Skeletal muscle satellite cell (primary cell): Measurements from ENCODE around the gene ATRNL1.
A peak's percentile ranks its signal among the peaks of the same experiment; 100 is the strongest.
"Not testable (repeated sequence)": the region's sequence is repeated elsewhere in the genome, so short reads cannot be mapped to it uniquely, and the experiment has no call there.

Experiments
- H3K27me3 ChIP-seq: 2 replicates; pipeline ENCODE4 v1.7.0; 2013; ENCODE audit warnings: low read length; ENCODE audit not compliant: control insufficient read depth, insufficient read depth
- H3K36me3 ChIP-seq: 2 replicates; pipeline ENCODE4 v1.7.0; 2013; ENCODE audit warnings: mild to moderate bottlenecking, control low read depth, low read length; ENCODE audit not compliant: insufficient read depth
- H3K4me1 ChIP-seq: 2 replicates; pipeline ENCODE4 v1.7.0; 2013; ENCODE audit warnings: low read length; ENCODE audit not compliant: control insufficient read depth, insufficient read depth
- H3K4me2 ChIP-seq: 2 replicates; pipeline ENCODE4 v1.7.0; 2013; ENCODE audit warnings: mild to moderate bottlenecking, low read length
- H3K4me3 ChIP-seq: 2 replicates; pipeline ENCODE4 v1.7.0; 2013; ENCODE audit warnings: low read length
- H3K9ac ChIP-seq: 2 replicates; pipeline ENCODE4 v1.7.0; 2013; ENCODE audit warnings: mild to moderate bottlenecking, low read depth, low read length, moderate library complexity
- H3K9me3 ChIP-seq: replicated peaks from 2 replicates; pipeline ENCODE4 v1.7.0; 2013; ENCODE audit warnings: mild to moderate bottlenecking, control low read depth, low read length

The ATRNL1 gene

DNA sequence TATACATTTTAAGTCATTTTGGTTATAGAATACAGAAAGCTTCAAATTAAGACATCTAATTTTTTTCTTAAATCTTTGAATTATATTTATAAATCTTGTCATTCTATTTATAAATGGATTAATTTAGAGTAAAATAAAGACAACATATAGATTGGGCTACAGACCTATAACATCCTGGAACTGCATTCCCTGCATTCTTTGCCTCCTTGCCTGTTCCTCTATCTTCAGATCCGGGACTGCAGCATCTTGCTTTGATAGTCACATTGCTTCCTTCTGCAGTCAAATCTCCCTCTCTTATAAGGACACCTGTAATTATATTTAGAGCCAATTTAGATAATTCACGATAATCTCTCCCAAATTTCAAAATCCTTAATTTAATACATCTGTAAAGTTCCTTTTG lies 64.2 kb downstream of the ATRNL1 start:
- no peaks in the 10 kb centered on the region for H3K9me3 ChIP-seq
- H3K36me3 ChIP-seq = no peaks in the 10 kb centered on the region
- H3K4me3 ChIP-seq = no peak overlapping the region
- H3K9ac ChIP-seq = no peak overlapping the region
- no peak overlapping the region for H3K4me2 ChIP-seq
- H3K4me1 ChIP-seq = no peaks in the 10 kb centered on the region
- H3K27me3 ChIP-seq = no peaks in the 10 kb centered on the region

DNA sequence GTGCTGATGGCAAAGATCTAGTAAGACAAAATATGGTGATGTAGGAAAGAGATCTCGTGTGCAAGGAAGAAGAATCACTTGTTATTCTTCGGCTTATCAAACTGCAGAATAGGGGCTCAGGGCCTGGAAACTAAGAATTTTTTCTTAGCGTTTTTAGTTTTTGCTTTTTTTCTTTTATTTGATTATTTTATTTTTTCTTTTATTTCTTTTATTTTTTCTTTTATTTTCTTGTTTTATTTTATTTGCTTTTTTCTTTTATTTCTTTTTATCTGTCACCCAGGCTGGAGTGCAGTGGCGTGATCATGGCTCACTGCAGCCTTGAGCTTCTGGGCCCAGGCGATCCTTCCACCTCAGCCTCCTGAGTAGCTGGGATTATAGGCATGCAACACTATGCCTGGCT lies 70.0 kb downstream of the ATRNL1 start:
- no peak overlapping the region for H3K4me3 ChIP-seq
- no peaks in the 10 kb centered on the region for H3K27me3 ChIP-seq
- H3K9me3 ChIP-seq = no peaks in the 10 kb centered on the region
- H3K4me2 ChIP-seq = no peak overlapping the region
- H3K9ac ChIP-seq = no peak overlapping the region
- H3K36me3 ChIP-seq = no peaks in the 10 kb centered on the region
- H3K4me1 ChIP-seq = no peaks in the 10 kb centered on the region

DNA sequence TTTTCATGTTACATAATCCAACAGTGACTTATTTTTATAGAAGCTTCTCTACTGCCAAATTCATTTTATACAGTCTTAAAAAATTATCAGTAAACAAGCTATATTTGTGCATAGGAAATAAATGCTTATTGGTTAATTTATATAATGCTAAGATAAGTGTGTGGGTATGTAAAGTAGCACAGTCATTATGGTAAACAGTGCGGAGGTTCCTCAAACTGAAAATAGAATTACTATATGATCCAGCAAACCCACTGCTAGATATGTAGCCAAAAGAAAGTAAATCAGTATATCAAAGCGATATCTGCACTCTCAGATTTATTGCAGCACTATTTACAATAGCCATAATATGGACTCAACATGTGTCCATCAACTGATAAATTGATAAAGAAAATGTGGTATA lies 71.1 kb downstream of the ATRNL1 start:
- Histone ChIP-seq H3K4me2 (no peak overlapping the region), H3K9ac (no peak overlapping the region), H3K27me3 (no peaks in the 10 kb centered on the region), H3K36me3 (no peaks in the 10 kb centered on the region), H3K4me3 (no peak overlapping the region), H3K4me1 (no peaks in the 10 kb centered on the region), H3K9me3 (no peaks in the 10 kb centered on the region)

DNA sequence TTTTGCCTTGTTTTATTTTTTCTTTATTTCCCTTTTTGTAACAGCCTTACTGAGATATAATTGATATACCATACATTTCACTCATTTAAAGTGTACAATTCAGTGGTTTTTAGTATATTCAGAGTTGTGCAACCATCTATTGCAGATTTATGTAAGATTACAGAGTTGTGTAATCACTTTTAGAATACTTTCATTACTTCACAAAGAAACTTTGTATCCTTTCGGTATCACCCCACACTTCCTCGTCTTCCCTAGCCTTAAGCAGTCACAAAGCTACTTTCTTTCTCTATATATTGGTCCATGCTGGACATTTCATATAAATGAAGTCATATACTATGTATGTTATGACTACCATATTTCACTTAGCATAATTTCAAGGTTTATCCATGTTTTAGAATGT lies 74.6 kb downstream of the ATRNL1 start:
- no peaks in the 10 kb centered on the region for H3K9me3 ChIP-seq
- no peak overlapping the region for H3K4me2 ChIP-seq
- no peaks in the 10 kb centered on the region for H3K36me3 ChIP-seq
- no peaks in the 10 kb centered on the region for H3K27me3 ChIP-seq
- H3K9ac ChIP-seq = no peak overlapping the region
- peaks cover under 1% of the 10 kb centered on the region for H3K4me1 ChIP-seq
- H3K4me3 ChIP-seq = no peak overlapping the region

DNA sequence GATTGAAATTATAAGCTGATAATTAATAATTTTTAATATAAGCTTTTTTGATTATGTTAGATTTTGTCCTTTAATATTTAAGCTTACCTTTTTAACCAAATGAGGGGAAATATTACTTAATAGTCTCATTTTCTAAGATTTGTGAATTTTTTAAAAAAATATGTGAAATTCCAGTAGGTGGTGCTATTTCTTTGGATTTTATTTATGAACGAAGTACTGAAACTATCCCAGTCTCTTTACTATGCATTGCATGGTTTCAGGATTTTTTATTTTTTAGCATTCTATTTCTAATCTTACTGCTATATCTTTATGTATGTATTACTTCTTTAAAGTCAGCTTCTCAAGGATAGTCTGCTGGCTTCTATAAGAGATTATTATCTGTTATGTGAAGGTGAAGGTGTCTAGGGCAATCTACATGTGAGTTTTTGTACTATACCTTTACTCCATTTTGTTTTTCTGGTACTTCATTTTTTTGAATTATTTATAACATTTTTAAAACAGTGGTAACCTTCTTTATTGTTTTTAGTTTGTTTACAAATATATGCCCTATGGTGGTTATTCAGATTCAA lies 78.3 kb downstream of the ATRNL1 start:
- no peak overlapping the region for H3K9ac ChIP-seq
- H3K36me3 ChIP-seq = no peaks in the 10 kb centered on the region
- peaks cover 4% of the 10 kb centered on the region for H3K4me1 ChIP-seq
- H3K9me3 ChIP-seq = no peaks in the 10 kb centered on the region
- no peaks in the 10 kb centered on the region for H3K27me3 ChIP-seq
- H3K4me2 ChIP-seq = no peak overlapping the region
- H3K4me3 ChIP-seq = no peak overlapping the region

DNA sequence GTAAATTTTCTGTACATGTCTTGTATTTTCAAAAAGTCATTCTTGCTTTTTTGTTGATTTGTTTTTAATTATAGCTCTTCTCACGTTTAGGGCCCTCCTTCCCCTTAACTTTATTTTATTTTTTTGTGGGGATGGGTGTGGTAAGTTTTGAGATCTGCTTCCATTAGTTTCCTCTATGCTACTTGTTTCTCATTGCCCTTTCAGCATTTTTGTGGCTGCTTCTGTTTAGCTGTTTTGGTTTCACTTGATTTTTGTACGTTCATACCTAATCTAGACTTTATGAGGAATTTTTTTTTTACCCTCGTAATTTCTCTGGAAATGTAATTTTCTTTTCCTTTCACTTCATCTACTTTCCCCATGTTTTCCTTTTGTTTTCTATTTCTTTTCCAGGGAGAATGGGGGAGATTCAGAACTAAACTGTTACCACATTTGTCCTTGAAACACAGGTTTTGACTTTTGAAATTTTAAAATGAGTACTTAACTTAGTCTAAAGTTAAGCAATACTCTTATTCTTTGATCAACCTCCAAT lies 80.8 kb downstream of the ATRNL1 start:
- Histone ChIP-seq H3K4me3 (no peak overlapping the region), H3K9ac (no peak overlapping the region), H3K4me2 (no peak overlapping the region), H3K27me3 (no peaks in the 10 kb centered on the region), H3K36me3 (no peaks in the 10 kb centered on the region), H3K9me3 (no peaks in the 10 kb centered on the region), H3K4me1 (peaks cover 4% of the 10 kb centered on the region)

DNA sequence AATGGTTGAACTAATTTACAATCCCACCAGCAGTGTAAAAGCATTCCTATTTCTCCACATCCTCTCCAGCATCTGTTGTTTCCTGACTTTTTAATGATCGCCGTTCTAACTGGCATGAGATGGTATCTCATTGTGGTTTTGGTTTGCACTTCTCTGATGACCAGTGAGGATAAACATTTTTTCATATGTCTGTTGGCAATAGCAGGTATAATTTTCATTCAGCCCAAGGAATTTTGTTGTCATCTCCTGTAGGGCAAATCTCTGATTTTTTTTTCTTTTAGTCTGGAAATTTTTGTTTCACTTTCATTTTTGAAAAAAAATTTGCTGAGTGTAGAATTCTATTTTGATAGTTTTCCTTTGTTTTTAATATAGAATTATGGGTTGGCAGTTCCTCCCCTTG lies 114.1 kb downstream of the ATRNL1 start:
- H3K9me3 ChIP-seq, H3K4me3 ChIP-seq, H3K27me3 ChIP-seq, H3K4me1 ChIP-seq, H3K9ac ChIP-seq, H3K36me3 ChIP-seq: not testable (repeated sequence)
- H3K4me2 ChIP-seq = peak overlapping the region; percentile 44

DNA sequence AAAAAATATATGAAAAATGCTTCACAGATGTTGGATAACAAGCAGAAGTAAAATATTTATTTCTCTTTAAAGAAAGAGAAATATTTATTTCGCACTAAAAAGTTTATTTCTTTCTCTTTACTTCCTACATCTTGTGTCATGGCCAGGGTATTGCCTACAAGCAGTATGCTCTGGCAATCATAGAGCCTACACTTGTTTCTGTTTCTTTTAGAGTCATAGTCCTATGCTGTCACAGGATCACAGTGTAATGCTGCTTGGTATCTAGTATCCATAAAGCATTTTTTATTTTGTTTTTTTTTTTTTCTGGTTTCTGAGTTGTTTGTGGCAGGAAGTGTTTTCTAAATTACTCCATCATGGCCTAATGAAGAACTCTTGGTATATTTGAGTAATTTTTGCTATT lies 116.0 kb downstream of the ATRNL1 start:
- Histone ChIP-seq H3K9me3 (no peaks in the 10 kb centered on the region), H3K36me3 (no peaks in the 10 kb centered on the region), H3K27me3 (no peaks in the 10 kb centered on the region), H3K9ac (no peak overlapping the region), H3K4me2 (no peak overlapping the region), H3K4me3 (no peak overlapping the region), H3K4me1 (no peaks in the 10 kb centered on the region)

DNA sequence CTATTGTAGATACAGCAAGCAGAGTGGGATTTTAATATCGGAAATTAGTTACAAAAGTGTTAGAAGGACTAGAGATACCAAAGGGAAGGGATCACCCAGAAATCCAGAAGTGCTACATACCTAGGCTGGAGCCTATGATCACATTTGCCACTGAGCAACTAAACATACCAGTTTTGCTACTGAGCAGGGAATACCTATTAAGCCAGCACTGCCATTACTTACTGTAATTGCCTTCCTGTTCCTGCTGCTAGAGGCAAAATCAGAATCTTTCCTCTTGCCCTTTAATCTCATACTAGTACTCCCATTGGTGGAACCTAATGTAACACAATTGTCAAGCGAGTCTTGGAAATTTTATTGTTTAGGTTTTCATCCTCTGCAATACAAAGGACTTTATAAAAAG lies 121.7 kb downstream of the ATRNL1 start:
- Histone ChIP-seq H3K36me3 (no peaks in the 10 kb centered on the region), H3K4me3 (no peak overlapping the region), H3K4me2 (no peak overlapping the region)

DNA sequence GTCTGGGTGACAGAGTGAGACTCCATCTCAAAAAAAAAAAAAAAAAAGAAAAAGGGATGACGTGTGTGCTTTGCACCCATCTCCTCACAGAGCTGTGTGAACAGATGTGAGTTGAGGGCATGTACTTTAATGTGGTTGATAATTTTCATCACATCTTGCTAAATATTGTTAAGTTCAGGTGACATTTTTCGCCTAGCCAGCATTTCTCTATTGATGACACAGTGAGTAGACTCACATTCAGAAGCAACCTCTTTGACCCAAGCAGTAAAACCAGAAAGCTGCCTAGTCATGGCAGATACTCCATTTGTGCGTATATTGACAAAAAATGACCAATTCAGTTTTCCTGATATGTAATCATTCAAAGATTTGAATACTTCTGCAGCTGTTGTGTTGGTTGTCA lies 126.0 kb downstream of the ATRNL1 start:
- H3K4me1 ChIP-seq = no peaks in the 10 kb centered on the region
- H3K9ac ChIP-seq = no peak overlapping the region
- H3K4me2 ChIP-seq = no peak overlapping the region
- H3K9me3 ChIP-seq = no peaks in the 10 kb centered on the region
- H3K36me3 ChIP-seq = no peaks in the 10 kb centered on the region
- no peak overlapping the region for H3K4me3 ChIP-seq
- no peaks in the 10 kb centered on the region for H3K27me3 ChIP-seq

More for the DNA sequence above, 121.7 kb downstream of the ATRNL1 start:
- Histone ChIP-seq H3K9me3 (no peaks in the 10 kb centered on the region), H3K27me3 (no peaks in the 10 kb centered on the region), H3K9ac (no peak overlapping the region), H3K4me1 (no peaks in the 10 kb centered on the region)

DNA sequence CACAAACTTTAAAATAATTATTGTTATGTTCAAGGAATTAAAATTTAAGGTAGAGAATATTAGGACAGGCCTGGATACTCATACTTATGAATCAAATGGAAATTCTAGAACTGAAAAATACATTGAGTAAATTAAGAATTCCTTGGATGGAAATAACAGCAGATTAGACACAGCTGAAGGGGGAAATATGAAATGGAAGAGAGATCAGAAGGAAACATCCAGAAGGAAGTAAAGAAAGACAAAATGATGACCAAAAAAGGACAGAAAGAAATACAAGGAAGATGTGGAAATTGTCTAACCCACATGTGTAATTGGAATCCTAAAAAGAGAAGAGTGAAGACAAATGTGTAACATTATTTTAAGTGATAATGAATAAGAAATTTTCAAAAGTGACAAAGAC lies 128.9 kb downstream of the ATRNL1 start:
- Histone ChIP-seq H3K4me3 (no peak overlapping the region), H3K9ac (no peak overlapping the region), H3K27me3 (no peaks in the 10 kb centered on the region), H3K4me1 (no peaks in the 10 kb centered on the region), H3K9me3 (no peaks in the 10 kb centered on the region), H3K4me2 (no peak overlapping the region), H3K36me3 (no peaks in the 10 kb centered on the region)

DNA sequence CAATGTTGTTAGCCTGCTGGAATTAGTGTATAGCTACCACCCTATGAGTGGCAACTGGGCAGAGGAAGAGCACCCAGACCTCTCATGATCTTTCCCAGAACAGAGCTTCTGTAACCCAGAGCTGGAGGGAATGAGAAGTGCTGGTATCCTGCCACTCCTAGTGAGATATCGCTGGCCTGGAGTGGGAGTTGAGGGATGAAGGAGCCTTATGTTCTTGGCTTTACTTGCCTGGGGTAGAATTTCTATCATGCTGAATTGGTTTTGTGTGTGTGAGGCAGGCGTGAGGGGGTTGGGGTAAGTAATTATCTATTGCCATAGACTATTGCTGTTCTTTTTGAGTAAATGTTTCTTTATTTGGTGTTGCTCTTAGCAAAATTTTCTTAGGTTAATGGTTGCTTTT lies 146.6 kb downstream of the ATRNL1 start:
- Histone ChIP-seq H3K36me3 (no peaks in the 10 kb centered on the region), H3K9me3 (no peaks in the 10 kb centered on the region), H3K4me2 (no peak overlapping the region), H3K9ac (no peak overlapping the region), H3K4me1 (no peaks in the 10 kb centered on the region), H3K4me3 (no peak overlapping the region), H3K27me3 (no peaks in the 10 kb centered on the region)
